Parathyroid adenoma (tissue), 2 donors: Measurements from ENCODE around the gene SHROOM3.

Experiments used
- H2AFZ ChIP-seq: fragments of 300-600 bp; sonication (generic); one replicate; pipeline ENCODE4 v1.7.0; 2017; ENCODE audit warnings: antibody characterized with exemption, mild to moderate bottlenecking
- H3K27ac ChIP-seq: fragments of 300-600 bp; sonication (generic); one replicate; pipeline ENCODE4 v1.7.0; 2017
- H3K27me3 ChIP-seq: fragments of 300-600 bp; sonication (generic); one replicate; pipeline ENCODE4 v1.7.0; 2017; ENCODE audit warnings: low read length; ENCODE audit not compliant: control insufficient read depth, insufficient read depth
- H3K36me3 ChIP-seq: fragments of 300-600 bp; sonication (generic); one replicate; pipeline ENCODE4 v1.7.0; 2017; ENCODE audit warnings: low read length; ENCODE audit not compliant: control insufficient read depth, insufficient read depth
- H3K4me1 ChIP-seq: fragments of 300-600 bp; sonication (generic); one replicate; pipeline ENCODE4 v1.7.0; 2017; ENCODE audit warnings: control low read depth
- H3K4me2 ChIP-seq: fragments of 300-600 bp; sonication (generic); one replicate; pipeline ENCODE4 v1.7.0; 2017; ENCODE audit warnings: low read length
- H3K4me3 ChIP-seq: fragments of 300-600 bp; sonication (generic); one replicate; pipeline ENCODE4 v1.7.0; 2017; ENCODE audit warnings: low read depth, low read length
- H3K79me2 ChIP-seq: fragments of 300-600 bp; sonication (generic); one replicate; pipeline ENCODE4 v1.7.0; 2017; ENCODE audit warnings: control low read depth
- H3K9ac ChIP-seq: fragments of 300-600 bp; sonication (generic); one replicate; pipeline ENCODE4 v1.7.0; 2017; ENCODE audit warnings: mild to moderate bottlenecking
- H3K9me3 ChIP-seq: fragments of 300-600 bp; sonication (generic); one replicate; pipeline ENCODE4 v1.7.0; 2017; ENCODE audit warnings: low read length; ENCODE audit not compliant: control insufficient read depth
- CTCF ChIP-seq: fragments of 300-600 bp; sonication (generic); IDR thresholded peaks from one replicate; pipeline ENCODE4 v1.7.0; 2017; ENCODE audit warnings: antibody characterized with exemption, mild to moderate bottlenecking
- donor health status: primary hyperparathyroidism.

SHROOM3 gene

GRCh38 chr4:76548704-76549103, 113.7 kb downstream of the SHROOM3 start:
- Histone ChIP-seq H3K4me3 (no peak overlapping the region), H2AFZ (no peak overlapping the region), H3K4me2 (no peak overlapping the region), H3K27ac (no peak overlapping the region), H3K36me3 (no peaks in the 10 kb centered on the region), H3K79me2 (no peaks in the 10 kb centered on the region), H3K9ac (no peak overlapping the region), H3K4me1 (no peaks in the 10 kb centered on the region), H3K9me3 (no peaks in the 10 kb centered on the region), H3K27me3 (no peaks in the 10 kb centered on the region)
- TF ChIP-seq CTCF, result no peak

GRCh38 chr4:76549765-76550164, 114.7 kb downstream of the SHROOM3 start:
- no peak overlapping the region for H3K27ac ChIP-seq
- no peak overlapping the region for H3K4me3 ChIP-seq
- no peak overlapping the region for H2AFZ ChIP-seq
- no peaks in the 10 kb centered on the region for H3K79me2 ChIP-seq
- TF ChIP-seq CTCF, result no peak
- H3K4me2 ChIP-seq, result no peak overlapping the region
- H3K4me1 ChIP-seq, result no peaks in the 10 kb centered on the region
- no peaks in the 10 kb centered on the region for H3K9me3 ChIP-seq
- H3K27me3 ChIP-seq, result no peaks in the 10 kb centered on the region
- H3K9ac ChIP-seq, result no peak overlapping the region
- no peaks in the 10 kb centered on the region for H3K36me3 ChIP-seq

GRCh38 chr4:76550966-76551780, 116.1 kb downstream of the SHROOM3 start:
- no peaks in the 10 kb centered on the region for H3K27me3 ChIP-seq
- no peak overlapping the region for H3K4me2 ChIP-seq
- H3K4me1 ChIP-seq, result no peaks in the 10 kb centered on the region
- no peak overlapping the region for H3K4me3 ChIP-seq
- H3K27ac ChIP-seq, result no peak overlapping the region
- H3K36me3 ChIP-seq, result no peaks in the 10 kb centered on the region
- no peak for TF ChIP-seq CTCF
- no peaks in the 10 kb centered on the region for H3K9me3 ChIP-seq
- no peak overlapping the region for H2AFZ ChIP-seq
- H3K79me2 ChIP-seq, result no peaks in the 10 kb centered on the region
- no peak overlapping the region for H3K9ac ChIP-seq

GRCh38 chr4:76554630-76555029, 119.6 kb downstream of the SHROOM3 start:
- H3K4me2 ChIP-seq, result no peak overlapping the region
- H3K27ac ChIP-seq, result no peak overlapping the region
- H2AFZ ChIP-seq, result no peak overlapping the region
- no peak overlapping the region for H3K4me3 ChIP-seq
- TF ChIP-seq CTCF, result no peak
- no peaks in the 10 kb centered on the region for H3K79me2 ChIP-seq
- no peak overlapping the region for H3K9ac ChIP-seq
- no peaks in the 10 kb centered on the region for H3K27me3 ChIP-seq
- H3K9me3 ChIP-seq, result no peaks in the 10 kb centered on the region
- H3K36me3 ChIP-seq, result no peaks in the 10 kb centered on the region
- H3K4me1 ChIP-seq, result no peaks in the 10 kb centered on the region

GRCh38 chr4:76556452-76556851, 121.4 kb downstream of the SHROOM3 start:
- Histone ChIP-seq H3K9ac (no peak overlapping the region), H3K36me3 (no peaks in the 10 kb centered on the region), H3K4me2 (no peak overlapping the region), H3K27me3 (no peaks in the 10 kb centered on the region), H2AFZ (no peak overlapping the region), H3K79me2 (no peaks in the 10 kb centered on the region), H3K4me1 (no peaks in the 10 kb centered on the region), H3K4me3 (no peak overlapping the region), H3K9me3 (no peaks in the 10 kb centered on the region), H3K27ac (no peak overlapping the region)
- no peak for TF ChIP-seq CTCF
